GM12801 (cell line): Measurements from ENCODE around the gene SGCA.

Source experiments
- TF ChIP-seq, protein P1 (sequence below): IDR thresholded peaks from one replicate; pipeline ENCODE4 v1.5.1; 2011; ENCODE audit warnings: control low read depth; ENCODE audit not compliant: insufficient read length; ENCODE audit errors: extremely low read depth

The SGCA gene

DNA sequence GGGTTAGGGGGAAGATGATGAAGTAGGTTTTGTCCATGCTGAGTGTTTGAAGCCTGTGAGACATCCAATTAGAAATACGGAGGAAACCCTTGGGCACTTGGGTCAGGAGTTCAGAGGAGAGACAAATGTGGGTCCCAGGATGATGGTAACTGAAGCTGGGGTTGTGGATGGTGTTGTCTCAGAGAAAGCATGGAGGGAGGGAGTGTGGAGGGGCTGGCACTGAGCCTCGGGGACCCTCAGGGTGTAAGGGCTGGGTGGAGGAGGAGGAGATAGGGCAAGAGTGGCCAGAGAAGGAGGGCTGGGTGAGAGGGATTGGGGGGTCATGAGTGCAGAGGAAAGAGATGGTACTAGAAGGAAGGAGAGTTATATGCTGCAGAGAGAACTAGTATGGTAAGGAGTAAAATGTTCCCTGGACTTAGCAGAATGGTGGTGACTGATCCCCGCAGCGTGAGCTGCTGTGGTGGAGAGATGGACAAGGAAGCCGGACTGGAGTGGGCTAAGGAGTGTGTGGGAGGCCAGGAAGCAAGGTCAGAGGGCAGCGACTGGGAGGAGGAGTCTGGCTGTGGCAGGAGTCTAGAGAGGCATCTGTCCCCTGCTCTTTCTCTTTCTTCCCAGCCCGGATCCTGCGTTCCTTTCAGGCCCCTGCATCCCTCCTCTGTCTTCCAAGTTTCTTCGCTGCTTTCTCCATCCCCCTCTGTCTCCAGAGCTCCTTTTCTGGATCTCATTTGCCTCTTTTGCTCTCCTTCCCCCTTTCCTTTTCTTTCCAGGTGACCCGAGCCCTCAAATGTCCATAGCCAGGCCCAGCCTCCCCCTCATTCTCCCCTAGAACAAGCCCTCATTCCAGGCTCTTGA, 39.5 kb downstream of the SGCA start:
- TF ChIP-seq, protein P1, sequence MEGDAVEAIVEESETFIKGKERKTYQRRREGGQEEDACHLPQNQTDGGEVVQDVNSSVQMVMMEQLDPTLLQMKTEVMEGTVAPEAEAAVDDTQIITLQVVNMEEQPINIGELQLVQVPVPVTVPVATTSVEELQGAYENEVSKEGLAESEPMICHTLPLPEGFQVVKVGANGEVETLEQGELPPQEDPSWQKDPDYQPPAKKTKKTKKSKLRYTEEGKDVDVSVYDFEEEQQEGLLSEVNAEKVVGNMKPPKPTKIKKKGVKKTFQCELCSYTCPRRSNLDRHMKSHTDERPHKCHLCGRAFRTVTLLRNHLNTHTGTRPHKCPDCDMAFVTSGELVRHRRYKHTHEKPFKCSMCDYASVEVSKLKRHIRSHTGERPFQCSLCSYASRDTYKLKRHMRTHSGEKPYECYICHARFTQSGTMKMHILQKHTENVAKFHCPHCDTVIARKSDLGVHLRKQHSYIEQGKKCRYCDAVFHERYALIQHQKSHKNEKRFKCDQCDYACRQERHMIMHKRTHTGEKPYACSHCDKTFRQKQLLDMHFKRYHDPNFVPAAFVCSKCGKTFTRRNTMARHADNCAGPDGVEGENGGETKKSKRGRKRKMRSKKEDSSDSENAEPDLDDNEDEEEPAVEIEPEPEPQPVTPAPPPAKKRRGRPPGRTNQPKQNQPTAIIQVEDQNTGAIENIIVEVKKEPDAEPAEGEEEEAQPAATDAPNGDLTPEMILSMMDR: no peak

DNA sequence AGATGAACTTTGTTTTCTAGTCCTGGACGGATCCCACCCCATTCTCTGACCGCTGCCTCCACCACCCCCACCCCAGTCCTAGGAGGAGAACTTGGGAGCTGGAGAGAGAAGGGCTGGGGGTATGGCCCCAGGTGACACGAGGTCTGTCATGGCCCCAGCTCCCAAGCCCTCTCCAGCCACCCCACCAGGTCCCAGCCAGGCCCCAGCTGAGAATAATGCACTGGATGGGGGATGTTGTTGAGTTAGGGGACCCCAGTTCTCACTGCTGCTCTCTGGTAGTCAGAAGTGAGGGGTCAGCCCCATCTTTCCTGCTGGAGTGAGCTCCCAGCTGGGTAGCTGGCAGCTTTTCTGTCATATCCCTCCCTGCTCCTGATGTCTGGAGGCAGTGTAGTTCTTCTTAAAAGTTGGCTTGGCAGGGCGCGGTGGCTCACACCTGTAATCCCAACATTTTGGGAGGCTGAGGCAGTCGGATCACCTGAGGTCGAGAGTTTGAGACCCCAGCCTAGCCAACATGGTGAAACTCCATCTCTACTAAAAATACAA, 40.2 kb downstream of the SGCA start:
- TF ChIP-seq, protein P1: no peak

DNA sequence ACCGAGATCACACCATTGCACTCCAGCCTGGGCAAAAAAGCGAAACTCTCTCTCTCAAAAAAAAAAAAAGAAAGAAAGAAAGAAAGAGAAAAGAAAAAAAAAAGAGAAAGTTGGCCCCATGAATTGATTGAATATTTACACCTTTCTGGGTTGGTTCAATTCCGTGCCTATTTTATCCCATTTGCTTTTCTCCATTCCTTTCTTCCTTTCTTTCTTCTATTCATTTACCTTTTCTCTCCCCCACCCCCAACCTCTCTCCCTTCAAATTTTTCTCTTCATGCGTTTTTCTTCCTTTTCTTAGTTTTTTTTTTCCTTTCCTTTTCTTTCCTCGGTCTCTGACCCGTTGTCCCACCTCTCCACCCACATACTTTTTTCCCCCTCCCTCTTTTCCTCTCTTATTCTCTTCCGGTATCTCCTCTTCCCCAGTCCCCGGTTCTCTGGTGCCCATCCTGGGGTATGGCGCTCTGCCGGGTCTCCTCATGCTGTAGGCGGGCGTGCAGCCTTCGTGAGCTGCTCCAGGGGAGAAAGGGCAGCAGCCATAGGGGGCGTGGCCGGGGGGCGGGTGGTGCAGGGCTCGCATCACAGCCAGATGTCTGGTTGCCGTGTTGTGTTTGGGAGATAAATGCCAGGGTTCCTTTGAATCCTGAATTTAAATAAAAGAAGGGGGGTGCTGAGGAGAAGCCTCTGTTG, 40.9 kb downstream of the SGCA start:
- TF ChIP-seq, protein P1: no peak

DNA sequence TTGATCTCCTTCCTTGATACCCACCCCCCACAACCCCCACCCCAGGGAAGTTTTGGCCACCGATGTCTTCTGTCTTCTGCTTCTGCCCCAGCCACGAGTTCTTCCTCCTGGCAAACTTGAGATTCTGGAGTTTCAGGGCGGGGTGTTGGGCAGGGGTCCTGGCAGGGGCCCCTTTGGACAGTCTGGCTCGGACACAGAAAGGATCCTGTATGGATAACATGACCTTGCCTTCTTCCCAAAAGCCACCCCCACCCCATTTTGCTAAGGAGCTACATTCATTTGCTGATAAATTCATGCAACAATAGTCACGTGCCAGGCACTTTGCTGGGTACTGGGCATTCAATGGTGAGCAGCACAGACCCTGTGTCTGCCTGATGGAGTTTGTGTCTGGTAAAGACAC, 41.5 kb downstream of the SGCA start:
- TF ChIP-seq, protein P1: no peak

DNA sequence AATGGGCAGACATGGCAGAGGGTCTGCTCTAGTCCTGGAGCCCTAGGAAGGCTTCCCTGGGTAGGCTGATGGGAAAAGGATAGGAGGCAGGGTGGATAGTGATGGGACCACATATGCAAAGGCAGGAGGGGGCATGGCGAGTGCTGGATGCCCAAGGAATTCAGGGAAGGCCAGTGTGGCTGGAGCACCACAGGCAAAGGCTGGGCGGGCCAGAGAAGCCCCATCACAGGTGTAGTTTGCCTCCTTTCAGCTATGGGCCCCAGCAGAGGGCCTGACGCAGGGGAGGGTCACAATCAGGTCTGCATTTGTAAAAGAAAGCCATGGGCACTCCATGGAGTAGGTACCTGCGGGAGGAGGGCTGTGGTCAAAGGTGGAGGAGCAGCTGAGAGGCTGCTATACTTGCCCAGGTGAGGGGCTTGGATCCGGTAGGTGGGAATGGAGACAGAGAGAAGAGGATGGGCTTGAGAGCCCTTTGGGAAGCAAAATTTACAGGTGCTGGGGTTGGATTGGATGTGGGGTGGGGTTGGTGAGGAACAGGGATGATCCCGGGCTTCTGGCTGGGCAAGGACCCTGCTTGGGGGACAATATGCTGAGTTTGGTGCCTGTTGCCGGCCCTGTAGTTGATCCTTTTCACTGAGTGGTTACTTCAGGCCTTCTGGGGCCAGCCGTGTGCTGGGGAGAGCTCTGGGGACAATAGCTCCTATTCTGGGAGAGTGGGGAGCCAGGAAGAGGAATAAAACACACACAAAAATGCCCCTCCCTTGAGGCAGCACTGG, 42.2 kb downstream of the SGCA start:
- TF ChIP-seq, protein P1: no peak

DNA sequence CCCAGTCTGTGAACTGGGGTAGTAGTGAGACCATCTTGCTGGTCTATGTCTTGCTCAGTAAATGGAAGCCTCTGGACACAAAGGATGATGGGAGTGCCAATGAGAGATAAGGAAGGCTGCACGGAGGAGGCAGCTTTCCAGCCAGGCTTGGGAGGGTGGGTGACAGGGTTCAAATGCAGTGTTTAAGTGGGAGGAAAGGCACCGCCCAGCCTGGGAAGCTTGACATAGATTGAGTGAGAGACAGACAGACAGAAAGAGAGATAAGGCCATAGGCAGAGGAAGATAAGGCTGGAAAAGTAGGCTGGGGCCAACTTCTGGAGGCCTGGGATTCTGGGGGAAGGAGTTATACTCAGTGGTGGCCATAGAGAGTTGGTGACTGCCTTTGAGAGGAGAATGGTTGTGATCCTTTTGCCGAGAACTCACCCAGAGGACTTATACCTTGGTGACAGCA, 42.8 kb downstream of the SGCA start:
- TF ChIP-seq, protein P1: no peak

DNA sequence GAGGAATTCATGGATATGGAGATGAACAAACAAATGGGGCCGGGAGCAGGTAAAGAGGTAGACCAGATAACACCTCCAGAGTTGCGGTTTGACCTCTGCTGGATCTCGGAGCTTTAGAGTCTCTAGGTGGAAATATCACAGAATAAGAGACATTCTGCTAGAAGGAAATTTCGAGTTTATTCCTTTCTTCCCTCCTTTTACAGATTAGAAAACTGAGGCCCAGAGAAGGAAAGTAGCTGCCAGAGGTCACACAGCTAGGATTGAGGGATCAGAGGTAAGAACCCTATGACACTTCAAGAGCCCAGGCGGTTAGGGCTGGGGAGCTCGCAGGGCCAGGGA, 43.3 kb downstream of the SGCA start:
- TF ChIP-seq, protein P1: no peak
